Smooth muscle cell of the pulmonary artery (primary cell): Measurements from ENCODE around the gene CTRB2. TPM values are rescaled to one million over a fixed set of nuclear protein-coding genes. Genes with fewer than 3 reads are reported as not detected.

ENCODE experiments used
- total RNA-seq: library from RNA; depleted of rRNA; stranded (reverse); fragments of >200 nt; gene quantifications from 2 replicates; pipeline ENCODE4 v1.2.3, GENCODE V29; 2014

Gene CTRB2
- not detected in 2 replicates for total RNA-seq

GRCh38 chr16:75206749-75207451 lies at the start of gene CTRB2:
TSS of gene CTRB2 (minus strand) at chr16:75207161. CDS start at chr16:75207141, 20 bp downstream.

DNA sequence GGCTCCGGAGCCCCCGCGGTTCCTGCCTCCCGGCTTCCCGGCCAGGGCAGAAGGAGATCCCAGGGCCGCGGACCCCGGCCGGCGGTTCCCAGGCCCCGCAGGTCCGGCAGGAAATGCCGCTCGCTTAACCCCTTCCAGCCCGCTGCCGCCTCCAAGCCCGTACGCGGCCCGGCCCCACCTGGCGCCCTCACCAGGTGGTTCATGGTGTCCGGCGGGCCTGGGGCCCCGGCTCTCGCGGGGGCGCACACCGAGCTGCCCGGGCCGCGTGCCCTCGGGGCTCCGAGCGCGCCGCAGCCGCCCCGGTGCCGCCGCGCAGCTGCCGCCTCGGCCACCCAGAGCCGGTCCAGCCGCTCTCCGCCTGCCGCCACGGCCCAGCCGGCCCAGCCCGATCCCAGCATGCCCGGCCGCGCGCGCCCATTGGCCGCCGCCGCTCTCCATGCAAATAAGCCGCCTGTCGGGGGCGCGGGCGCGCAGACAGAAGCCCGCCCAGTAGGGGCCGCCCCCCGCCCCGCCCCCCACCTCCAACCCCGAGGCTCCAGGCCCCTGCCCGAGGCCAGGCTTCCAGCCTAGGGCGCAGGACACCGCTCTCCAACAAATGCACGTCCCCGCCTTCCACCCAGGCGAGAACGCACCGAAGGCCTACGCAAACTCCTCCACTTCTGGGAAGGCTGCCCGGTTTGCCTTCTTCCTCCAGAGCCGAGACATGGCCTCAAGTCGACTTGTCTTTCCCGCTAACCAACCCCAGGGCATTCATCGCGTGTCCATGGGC lies 44.5 kb upstream of the CTRB2 start, which contains the start of gene BCAR1:
Gene BCAR1 (minus strand): TSS at position 345 of the 769 bp plus-strand sequence. CDS start 142 bp downstream, at position 203.

DNA sequence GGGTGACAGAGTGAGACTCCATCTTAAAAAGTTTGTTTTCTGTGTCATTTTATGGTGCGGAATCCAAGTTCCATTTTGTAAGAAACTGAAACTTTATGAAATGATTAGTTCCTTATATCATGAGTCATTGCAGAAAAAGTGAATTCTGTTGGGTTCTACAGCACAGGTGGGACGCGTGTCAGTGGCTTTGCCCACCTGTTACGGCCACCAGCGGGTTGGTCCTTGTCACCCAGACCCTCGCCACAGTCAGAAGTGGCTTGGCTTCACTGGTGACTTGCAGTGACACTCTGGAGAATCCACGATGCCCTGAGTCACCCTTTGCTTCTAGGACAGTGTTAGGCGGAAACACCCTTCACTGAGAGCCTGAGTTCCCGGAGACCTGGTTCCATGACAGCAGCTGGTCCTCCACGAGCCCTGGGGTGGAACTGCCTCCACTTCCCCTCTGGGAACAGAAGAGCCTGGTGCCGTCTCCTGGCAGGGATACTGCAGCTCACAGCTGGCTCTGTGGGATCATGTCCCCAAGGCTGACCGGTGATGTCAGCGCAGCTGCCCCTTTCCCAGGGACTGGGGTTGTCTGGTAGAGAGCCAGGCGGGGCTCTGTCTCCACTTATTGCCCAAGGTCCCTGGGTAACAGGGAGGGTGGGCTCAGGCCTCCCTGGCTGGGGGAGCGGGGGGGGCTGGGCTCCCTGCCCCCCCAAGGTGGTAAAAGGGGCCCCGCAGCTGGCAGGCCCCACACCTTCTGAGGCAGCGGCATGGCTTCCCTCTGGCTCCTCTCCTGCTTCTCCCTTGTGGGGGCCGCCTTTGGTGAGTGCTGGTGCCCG lies 11.5 kb upstream of the CTRB2 start, which contains the start of gene CTRB1:
Gene CTRB1 (plus strand): TSS at position 733 of the 821 bp plus-strand sequence. CDS start 20 bp downstream, at position 753.

Other genes starting within 250 kb of the CTRB2 start
- gene WDR59, start 222.0 kb downstream of the CTRB2 start, total RNA-seq: 17.9 and 20.7 TPM in 2 replicates
- 11.7 and 20.9 TPM in 2 replicates for gene ZNRF1, start 208.1 kb downstream of the CTRB2 start, total RNA-seq
- gene LDHD, start 90.4 kb downstream of the CTRB2 start, total RNA-seq: 2.3 and 5.0 TPM in 2 replicates
- 13.7 and 15.1 TPM in 2 replicates for gene ZFP1, start 58.6 kb downstream of the CTRB2 start, total RNA-seq
- not detected in 2 replicates for gene CTRB1, start 11.8 kb upstream of the CTRB2 start, total RNA-seq
- 73.6 and 165 TPM in 2 replicates for gene BCAR1, start 44.5 kb upstream of the CTRB2 start, total RNA-seq
- gene CFDP1, start 226.3 kb upstream of the CTRB2 start, total RNA-seq: 36.0 and 39.9 TPM in 2 replicates